ENCODE measurements around the gene KCNH4. TPM values are rescaled to one million over a fixed set of nuclear protein-coding genes. Genes with fewer than 3 reads are reported as not detected.
"Not testable (repeated sequence)": the region's sequence is repeated elsewhere in the genome, so short reads cannot be mapped to it uniquely, and the experiment has no call there.

KCNH4 gene
- total RNA-seq, 4 donors from 2014 or later = not detected

DNA sequence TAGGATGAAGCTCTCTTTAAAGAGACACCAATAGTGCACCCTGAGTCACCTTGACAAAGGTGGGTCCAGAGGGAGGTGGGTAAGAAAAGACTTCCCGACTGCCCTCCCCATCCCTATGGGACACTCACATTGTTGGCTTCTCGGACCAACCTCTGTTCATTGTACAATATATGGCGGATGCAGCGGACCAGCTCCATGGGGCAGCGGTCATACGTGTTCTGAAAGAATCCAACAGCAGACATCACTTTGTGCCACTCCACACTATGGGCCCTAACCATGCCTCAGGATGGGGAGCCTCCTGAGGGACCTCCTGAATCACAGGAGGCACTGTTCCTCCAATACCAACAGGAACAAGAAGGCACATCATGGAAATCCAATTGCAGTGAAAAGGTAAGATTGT lies 43.7 kb upstream of the KCNH4 start:
- Histone ChIP-seq H3K4me1 (no peaks in the 10 kb centered on the region), H3K36me3 (peaks cover 0 to 16% (median 8%) of the 10 kb centered on the region in 4 donors), H3K27me3 (no peaks in the 10 kb centered on the region), H3K9me3 (no peaks in the 10 kb centered on the region), H3K4me3 (no peak overlapping the region), H3K27ac (no peak overlapping the region)
- intact Hi-C loops (cut with DNase I; ENCODE audit: low total_unique reads) = no loop called here
- in situ Hi-C loops (cut with MboI; ENCODE audit: low pct_ligation_motif_present in 1 of 4, low pct_unique_long_range_greater_than_20kb in 1 of 4, low sequenced_read_pairs in 3 of 4) = no loop called here
- no peak for DNase-seq
- 93 to 100% methylated on average over 1 to 6 of the region's 6 CpGs for WGBS, 2 donors (ENCODE audit: low coverage in 1 of 2)
- TF ChIP-seq POLR2A (IDR thresholded peaks at IDR 0.05) = no peak
- TF ChIP-seq EP300 (IDR thresholded peaks at IDR 0.05; ENCODE audit: low read depth) = no peak
- no peak for TF ChIP-seq POLR2AphosphoS5 (IDR thresholded peaks at IDR 0.05)
- TF ChIP-seq, protein P1, sequence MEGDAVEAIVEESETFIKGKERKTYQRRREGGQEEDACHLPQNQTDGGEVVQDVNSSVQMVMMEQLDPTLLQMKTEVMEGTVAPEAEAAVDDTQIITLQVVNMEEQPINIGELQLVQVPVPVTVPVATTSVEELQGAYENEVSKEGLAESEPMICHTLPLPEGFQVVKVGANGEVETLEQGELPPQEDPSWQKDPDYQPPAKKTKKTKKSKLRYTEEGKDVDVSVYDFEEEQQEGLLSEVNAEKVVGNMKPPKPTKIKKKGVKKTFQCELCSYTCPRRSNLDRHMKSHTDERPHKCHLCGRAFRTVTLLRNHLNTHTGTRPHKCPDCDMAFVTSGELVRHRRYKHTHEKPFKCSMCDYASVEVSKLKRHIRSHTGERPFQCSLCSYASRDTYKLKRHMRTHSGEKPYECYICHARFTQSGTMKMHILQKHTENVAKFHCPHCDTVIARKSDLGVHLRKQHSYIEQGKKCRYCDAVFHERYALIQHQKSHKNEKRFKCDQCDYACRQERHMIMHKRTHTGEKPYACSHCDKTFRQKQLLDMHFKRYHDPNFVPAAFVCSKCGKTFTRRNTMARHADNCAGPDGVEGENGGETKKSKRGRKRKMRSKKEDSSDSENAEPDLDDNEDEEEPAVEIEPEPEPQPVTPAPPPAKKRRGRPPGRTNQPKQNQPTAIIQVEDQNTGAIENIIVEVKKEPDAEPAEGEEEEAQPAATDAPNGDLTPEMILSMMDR (IDR thresholded peaks at IDR 0.05) = no peak

DNA sequence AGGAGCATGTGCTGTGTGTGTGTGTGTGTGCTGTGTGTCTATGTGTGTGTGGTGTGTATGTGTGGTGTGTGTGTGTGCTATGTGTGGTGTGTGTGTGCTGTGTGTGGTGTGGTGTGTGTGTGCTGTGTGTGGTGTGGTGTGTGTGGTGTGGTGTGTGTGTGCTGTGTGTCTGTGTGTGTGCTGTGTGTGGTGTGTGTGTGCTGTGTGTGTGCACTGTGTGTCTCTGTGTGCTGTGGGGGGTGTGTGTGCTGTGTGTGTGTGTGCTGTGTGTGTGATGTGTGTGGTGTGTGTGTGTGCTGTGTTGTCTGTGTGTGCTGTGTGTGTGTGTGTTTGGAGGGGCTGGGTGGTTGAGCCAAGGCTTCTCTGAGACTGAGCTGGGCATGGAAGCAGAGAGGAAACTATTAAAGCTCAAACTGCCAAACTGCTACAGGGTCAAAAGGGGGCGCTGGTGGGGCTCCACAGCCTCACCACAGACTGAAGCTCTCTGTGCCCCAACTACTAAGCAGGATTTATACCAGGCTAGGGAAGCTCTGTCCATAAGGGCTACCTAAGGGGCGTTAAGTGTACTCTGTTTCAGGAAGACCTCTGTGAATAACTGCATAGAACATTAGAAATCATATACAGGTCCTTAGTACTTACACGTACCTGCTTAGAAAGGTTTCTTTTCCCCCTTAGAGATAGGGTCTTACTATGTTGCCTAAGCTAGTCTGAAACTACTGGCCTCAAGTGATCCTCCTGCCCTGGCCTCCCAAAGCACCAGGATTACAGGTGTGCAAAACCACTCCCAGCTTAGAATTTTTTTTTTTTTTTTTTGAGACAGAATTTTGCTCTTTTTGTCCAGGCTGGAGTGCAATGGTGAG lies 41.2 kb upstream of the KCNH4 start:
- intact Hi-C loops (cut with DNase I; ENCODE audit: low total_unique reads) = no loop called here
- no peaks in the 10 kb centered on the region for H3K4me1 ChIP-seq
- peak; percentile 44 for DNase-seq
- H3K27ac ChIP-seq = no peak overlapping the region
- TF ChIP-seq POLR2AphosphoS5 (IDR thresholded peaks at IDR 0.05) (no peak), EP300 (IDR thresholded peaks at IDR 0.05; ENCODE audit: low read depth) (no peak)
- TF ChIP-seq, protein P1 (IDR thresholded peaks at IDR 0.05) = peak; percentile 38 to 51 (median 50)
- H3K36me3 ChIP-seq = peaks cover 0 to 27% (median 13%) of the 10 kb centered on the region in 4 donors
- WGBS, 2 donors (ENCODE audit: low coverage in 1 of 2) = 58% methylated on average over 3 of the region's 3 CpGs; no CpG with 5 or more reads in 1 of the 2 donors
- no peak overlapping the region for H3K4me3 ChIP-seq
- in situ Hi-C loops (cut with MboI; ENCODE audit: low pct_ligation_motif_present in 1 of 4, low pct_unique_long_range_greater_than_20kb in 1 of 4, low sequenced_read_pairs in 3 of 4) = no loop called here
- H3K27me3 ChIP-seq = no peaks in the 10 kb centered on the region
- no peaks in the 10 kb centered on the region for H3K9me3 ChIP-seq

DNA sequence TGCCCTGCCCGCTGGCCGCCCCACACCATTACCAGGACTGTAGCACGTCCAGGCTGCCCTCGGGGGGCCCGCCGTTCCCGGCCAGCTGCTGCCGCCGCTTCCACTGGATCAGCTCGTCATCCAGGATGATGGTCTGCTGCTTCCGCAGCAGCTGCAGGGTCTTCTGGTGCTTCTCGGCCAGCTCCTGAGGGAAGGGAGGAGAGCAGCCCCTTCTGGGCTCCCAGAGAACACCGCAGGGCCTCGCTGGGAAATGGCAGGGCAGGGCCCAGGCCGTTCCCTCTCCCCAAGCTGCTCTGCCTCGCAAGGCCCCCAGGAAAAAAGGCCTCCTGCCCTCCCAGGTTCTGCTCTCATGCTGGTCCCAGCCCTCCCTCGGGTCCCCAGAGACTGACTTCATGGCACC lies 38.3 kb upstream of the KCNH4 start:
- no CpG with 5 or more reads among the region's 17 CpGs for WGBS, 2 donors (ENCODE audit: low coverage in 1 of 2)
- DNase-seq; in situ Hi-C loops (cut with MboI; ENCODE audit: low pct_ligation_motif_present in 1 of 4, low pct_unique_long_range_greater_than_20kb in 1 of 4, low sequenced_read_pairs in 3 of 4); H3K9me3 ChIP-seq; H3K27ac ChIP-seq; H3K4me3 ChIP-seq; H3K27me3 ChIP-seq; intact Hi-C loops (cut with DNase I; ENCODE audit: low total_unique reads); H3K4me1 ChIP-seq: not testable (repeated sequence)
- H3K36me3 ChIP-seq = peaks cover 0 to 52% (median 23%) of the 10 kb centered on the region in 4 donors

DNA sequence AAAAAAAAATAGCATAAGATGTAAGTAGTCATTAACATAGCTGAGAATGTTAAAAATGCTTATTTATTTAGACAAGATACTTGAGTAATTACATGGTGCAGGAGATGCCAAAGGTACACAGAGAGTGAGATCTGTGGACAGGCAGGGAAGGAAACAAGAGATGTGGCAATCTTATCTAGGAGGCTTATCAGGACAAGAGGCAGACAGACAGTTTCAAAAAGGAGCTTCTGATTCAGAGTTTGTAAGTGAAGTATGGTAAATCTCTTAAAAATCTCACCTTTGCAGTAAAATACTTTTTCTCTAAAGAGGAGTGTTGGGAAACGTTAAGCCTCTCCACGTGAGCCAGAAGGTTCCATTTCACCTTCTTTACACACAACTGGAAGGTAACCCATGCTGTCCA lies 33.2 kb upstream of the KCNH4 start:
- WGBS, 2 donors (ENCODE audit: low coverage in 1 of 2) = 87 to 90% methylated on average over 2 of the region's 2 CpGs

More for the DNA sequence above, 33.2 kb upstream of the KCNH4 start:
- no peak for TF ChIP-seq EP300 (IDR thresholded peaks at IDR 0.05; ENCODE audit: low read depth)
- no peak for TF ChIP-seq POLR2A (IDR thresholded peaks at IDR 0.05)
- TF ChIP-seq POLR2AphosphoS5 (IDR thresholded peaks at IDR 0.05) = no peak
- TF ChIP-seq, protein P1 (IDR thresholded peaks at IDR 0.05) = no peak
- peaks cover 0 to 3% (median 1%) of the 10 kb centered on the region in 4 donors for H3K4me1 ChIP-seq
- in situ Hi-C loops (cut with MboI; ENCODE audit: low pct_ligation_motif_present in 1 of 4, low pct_unique_long_range_greater_than_20kb in 1 of 4, low sequenced_read_pairs in 3 of 4) (no loop called here), intact Hi-C loops (cut with DNase I; ENCODE audit: low total_unique reads) (no loop called here)
- no peak overlapping the region for H3K27ac ChIP-seq
- no peak for DNase-seq
- H3K4me3 ChIP-seq = no peak overlapping the region
- no peaks in the 10 kb centered on the region for H3K27me3 ChIP-seq
- no peaks in the 10 kb centered on the region for H3K9me3 ChIP-seq
- peaks cover 0 to 68% (median 24%) of the 10 kb centered on the region in 4 donors for H3K36me3 ChIP-seq

Data from transverse colon (tissue), 4 donors.